ENCODE measurements around the gene CADM1. TPM values are rescaled to one million over a fixed set of nuclear protein-coding genes. Genes with fewer than 3 reads are reported as not detected.

Gene CADM1
- polyA plus RNA-seq, 3 donors: 130 to 158 (median 149) TPM

DNA sequence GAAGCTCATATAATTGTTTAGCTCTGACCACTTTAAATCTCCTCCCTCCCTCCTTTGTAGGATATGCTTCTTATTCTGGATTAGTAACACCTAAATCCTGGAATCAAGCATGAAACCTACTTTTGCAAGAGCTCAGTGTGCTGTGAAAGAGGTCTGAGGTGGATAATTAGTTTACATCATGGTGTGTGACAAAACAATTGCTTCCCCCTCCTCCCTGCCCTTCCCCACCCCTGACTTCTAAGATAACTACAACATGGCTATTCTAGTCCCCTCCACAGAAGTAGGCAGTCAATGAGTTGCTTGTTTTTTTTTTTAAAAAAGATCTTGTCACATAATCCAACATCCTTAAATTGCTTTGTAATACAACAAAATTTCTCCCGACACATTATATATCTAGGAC is 314.0 kb downstream of the CADM1 start:
- DNase-seq (ENCODE audit: extremely low read depth in 1 of 11, low read depth in 9 of 11, low spot score in 4 of 11): no peak

DNA sequence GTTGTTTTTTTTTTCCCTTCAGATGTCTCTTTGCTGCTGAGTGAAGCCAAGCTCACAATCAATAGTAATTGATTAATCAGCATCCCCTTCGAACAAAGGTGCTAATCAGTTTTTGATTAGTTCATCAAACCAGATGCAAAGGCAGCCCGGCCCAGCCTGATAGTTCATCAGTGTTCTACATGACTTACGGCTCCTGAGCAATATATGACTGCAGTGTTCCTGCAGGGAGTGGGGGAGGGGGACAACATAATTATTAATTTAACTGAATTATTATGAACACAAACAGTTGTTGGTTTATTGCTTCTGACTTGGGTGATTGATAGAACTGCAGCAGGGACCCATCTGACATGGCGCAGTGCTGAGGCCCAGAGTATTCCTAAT is 315.3 kb downstream of the CADM1 start:
- no peak for DNase-seq (ENCODE audit: extremely low read depth in 1 of 11, low read depth in 9 of 11, low spot score in 4 of 11)

DNA sequence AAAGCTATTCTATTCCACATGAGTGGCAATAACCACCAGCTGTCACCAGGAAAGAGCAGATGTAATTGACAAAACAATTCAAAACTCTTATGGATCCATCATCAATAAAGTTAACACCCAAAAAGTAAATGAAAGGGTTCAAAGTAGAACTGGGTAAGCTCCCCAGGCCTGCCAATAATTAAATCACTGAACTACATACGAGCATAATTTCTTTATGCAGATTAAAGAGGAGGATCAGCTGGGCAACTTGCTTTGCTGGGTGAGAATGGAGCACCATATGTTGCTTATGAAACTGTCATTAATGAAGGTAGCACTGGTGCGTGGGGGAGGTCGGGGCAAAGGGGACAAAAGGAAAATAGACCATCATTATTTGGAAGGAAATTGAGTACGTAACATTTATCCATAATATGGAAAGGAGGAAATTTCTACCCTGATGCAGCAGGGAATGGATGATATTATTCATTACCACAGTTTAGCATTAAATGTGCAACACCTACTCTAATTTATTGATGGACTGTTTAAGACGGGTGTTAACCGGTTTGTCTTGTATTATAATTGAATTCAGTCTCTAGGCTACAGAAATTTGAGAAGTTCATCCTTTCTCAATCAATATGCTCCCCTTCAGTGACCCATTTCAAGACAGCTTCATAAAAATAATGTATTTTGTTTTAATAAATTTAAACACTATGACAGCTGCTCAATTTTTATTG is 315.9 kb downstream of the CADM1 start:
- DNase-seq (ENCODE audit: extremely low read depth in 1 of 11, low read depth in 9 of 11, low spot score in 4 of 11): no peak

DNA sequence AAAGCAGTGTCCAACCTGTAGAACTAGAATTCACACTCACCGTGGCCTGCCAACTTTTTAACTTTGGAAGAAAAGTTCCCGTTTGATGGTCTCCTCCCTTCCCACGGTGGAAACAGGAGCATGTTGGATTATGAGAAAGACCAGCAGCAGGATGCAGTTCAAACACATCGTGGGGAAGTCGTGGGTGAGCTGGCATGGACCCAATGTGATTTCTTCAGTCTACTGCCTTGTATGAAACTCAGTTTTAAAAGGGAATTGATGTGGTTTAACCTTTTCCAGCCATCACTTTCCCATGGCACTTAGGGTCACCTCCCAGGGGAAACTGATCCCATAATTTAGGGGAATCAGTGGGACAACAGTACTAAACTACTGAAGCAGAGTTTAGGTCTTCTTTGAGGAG is 318.3 kb downstream of the CADM1 start:
- no peak for DNase-seq (ENCODE audit: extremely low read depth in 1 of 11, low read depth in 9 of 11, low spot score in 4 of 11)

DNA sequence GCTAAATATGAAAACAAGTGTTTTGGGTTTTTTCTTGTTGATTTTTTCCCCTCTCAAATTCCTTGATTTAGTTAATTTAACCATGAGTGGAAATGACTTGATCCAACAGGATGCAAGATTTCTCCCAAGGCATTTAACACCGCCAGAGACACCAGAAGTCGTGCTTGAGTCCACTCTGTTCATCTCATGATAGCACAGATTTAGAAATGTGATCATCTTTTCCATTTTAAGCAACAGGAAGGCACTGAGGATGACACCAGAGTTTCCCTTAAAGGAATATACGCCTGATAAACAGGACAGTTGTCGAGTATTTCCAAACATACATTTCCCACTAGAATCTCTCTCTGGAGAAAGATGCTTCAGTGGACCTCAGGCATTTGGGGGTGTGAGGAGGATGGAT is 318.7 kb downstream of the CADM1 start:
- DNase-seq (ENCODE audit: extremely low read depth in 1 of 11, low read depth in 9 of 11, low spot score in 4 of 11): no peak

DNA sequence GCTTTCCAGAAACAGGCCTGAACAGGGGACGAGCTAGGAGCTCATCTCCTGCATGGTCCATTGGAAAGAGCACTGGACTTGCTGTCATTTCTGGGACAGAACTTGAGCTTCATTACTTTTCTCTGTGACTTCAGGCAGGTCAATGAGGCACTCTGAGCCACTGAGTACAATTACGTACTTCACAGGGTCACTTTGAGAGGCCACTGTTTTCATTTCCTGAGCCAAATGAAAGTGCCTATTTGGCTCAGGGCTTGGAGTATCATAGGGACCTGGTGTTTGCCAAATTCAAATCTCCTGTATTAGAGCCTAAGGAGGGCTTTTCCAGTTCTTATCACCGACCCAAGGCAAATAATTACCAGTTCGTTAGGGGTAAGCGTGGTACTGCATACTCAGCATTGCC is 319.3 kb downstream of the CADM1 start:
- DNase-seq (ENCODE audit: extremely low read depth in 1 of 11, low read depth in 9 of 11, low spot score in 4 of 11): no peak

DNA sequence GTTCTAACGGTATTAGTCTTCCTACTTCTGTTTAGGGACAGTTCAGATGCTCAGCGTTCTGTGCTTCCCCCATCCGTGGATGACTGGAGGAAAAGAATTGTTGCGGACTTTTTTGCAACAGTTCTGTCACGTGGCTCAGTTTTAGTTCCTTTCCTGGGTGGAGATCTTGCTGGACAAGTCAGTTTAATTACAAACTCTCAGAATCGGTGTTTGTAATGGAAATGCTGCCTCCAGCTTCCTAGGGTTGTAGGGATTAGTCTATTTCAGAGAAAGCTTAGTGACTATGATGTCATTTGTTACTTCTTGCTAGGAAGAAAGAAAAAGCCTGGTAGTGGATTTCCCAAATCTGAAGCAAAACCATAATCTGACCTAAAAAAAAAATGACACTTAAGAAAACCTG is 320.4 kb downstream of the CADM1 start:
- no peak for DNase-seq (ENCODE audit: extremely low read depth in 1 of 11, low read depth in 9 of 11, low spot score in 4 of 11)

DNA sequence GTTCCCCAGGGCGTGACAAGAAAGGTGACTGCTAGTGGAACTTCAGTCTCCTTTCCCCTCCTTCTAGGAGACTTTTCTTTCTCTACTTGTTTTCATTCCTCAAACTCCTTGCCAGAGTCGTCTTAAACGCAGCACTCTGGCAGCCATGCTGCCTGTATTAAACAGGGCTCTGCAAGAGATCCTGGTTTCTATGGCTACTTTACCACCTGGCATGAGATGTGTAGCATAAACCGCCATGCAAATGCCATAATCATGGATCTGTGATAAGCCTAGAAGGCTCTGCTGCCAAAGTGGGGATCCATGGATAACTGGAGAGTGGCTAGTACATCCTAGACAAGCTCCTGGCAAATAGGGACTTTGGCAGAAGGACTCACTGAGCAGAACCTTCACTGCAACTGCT is 321.1 kb downstream of the CADM1 start:
- no peak for DNase-seq (ENCODE audit: extremely low read depth in 1 of 11, low read depth in 9 of 11, low spot score in 4 of 11)

DNA sequence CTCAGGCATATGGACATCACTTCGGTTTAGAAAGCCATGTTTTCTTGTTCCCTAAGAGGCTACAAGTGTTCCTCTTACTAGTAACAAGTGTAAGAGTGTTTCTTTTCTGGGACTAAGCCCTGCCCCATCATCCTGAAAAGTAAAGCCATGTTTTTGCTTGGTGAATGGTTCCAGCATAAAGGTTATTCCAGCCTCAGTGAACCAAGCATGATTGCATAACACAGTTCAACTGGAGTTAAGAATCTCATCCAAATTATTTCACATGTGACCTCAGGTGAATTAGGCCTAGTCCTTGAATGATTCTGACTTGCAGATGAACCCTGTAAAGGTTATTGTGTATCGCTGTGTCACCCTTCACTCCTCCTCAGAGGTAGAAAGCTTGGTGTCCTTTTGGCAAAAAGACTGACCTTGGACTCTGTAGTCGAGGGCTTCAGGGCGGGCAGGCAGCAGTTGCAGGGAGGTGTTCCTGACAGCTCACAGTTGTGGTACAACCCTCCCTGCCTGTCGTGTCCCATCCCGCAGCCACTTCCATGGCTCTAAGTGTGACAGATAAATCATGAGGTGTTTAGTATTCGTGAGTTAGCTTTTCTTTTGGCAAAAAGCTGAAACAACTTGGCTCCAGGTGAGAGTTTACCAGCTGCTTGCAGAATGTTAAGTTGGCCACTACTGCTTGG is 321.8 kb downstream of the CADM1 start:
- no peak for DNase-seq (ENCODE audit: extremely low read depth in 1 of 11, low read depth in 9 of 11, low spot score in 4 of 11)

DNA sequence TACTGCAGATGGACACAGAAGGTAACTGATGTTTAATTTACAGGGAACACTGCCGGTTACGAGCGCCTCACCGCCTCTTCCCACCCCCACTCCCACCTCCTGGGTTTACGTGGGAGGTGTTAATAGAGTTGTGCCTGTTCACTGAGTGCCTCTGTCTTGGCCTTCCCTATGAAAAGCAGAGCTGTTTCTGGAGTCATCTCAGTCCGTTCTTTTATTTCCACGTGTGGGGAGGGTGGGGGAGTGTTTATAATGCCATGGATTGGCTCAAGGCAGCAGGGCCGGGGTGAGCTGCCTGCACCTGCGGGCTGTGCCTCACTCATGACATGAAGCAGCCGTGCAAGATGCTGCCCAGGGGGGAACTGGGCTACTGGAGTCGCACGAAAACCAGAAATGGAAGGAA is 322.7 kb downstream of the CADM1 start:
- peak in 6 of 11 donors; percentile 50 to 79 (median 63) for DNase-seq (ENCODE audit: extremely low read depth in 1 of 11, low read depth in 9 of 11, low spot score in 4 of 11)

DNA sequence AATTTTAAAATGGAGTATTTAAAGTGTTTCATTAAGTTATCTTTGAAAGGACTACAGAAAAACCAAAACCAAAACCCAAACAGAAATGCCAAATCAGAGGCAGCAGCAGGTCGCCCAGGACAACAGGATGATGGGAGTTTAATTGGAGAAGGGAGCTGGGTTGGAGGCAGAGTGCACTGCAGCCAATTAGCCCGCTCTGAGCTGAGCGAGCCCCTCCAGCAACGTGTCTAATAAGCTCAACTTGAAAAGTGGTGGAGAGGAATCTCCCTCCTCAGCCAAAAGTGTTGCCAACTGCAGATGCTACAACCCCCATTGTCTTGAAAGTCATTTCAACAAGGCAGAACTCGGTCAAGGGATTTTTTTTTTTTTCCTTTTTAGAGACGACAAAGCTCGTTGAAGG is 323.9 kb downstream of the CADM1 start:
- no peak for DNase-seq (ENCODE audit: extremely low read depth in 1 of 11, low read depth in 9 of 11, low spot score in 4 of 11)

DNA sequence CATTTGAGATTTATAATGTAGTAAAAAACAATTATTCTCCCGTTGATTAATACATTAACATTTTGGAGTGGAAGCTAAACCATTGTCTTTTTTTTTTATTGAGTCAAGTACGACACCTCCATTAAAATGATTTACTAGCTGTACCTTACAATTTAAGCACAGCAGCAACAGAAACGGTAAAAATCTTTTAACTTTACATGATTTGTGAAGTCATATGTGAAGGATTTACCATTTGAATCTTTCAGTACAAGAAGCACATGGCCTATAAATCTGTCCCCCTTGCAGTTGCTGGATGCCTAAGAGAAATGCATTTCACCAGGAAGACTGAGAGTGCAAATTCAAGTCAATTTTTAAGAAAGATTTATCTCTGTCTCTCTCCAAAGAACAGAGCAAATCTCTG is 324.6 kb downstream of the CADM1 start:
- peak in 1 of 11 donors; percentile 60 for DNase-seq (ENCODE audit: extremely low read depth in 1 of 11, low read depth in 9 of 11, low spot score in 4 of 11)

DNA sequence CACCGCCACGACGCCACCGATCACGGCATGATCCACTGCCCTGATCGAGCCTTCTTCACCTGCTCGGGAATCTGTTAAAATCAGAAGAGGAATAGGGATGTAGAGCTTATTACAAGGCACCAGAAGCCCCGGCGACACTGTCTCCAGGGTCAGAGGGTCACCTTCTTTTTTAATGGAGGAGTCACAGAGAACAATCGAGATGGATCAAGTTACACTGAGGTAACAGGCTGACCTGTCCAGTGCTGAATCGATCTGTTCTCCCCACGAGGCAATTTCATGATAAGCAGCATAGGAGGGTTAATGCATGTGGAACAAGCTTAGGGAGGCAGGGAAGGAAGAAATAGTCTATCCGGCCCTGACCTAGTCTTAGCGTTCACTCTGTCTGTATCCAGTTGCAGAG is 325.5 kb downstream of the CADM1 start:
- no peak for DNase-seq (ENCODE audit: extremely low read depth in 1 of 11, low read depth in 9 of 11, low spot score in 4 of 11)

DNA sequence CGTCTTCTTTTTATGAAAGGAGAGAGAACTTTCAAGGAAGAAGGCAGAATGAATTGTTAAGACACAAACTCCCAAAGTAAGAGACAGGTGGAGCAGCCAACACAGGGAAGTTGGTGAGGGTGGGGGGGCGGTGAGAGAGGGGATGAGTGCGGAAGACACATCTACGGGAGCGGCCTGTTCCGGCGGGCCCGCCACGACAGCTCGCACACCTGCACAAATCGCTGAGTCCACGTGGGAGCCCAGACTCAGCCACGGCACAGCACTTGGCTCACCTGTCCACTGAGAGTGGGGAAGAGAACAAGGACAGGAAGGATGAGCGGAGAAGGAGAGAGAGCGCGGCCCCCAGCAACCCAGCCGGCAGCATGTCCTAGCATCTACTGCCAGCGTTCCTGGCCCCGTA is 331.1 kb downstream of the CADM1 start:
- DNase-seq (ENCODE audit: extremely low read depth in 1 of 11, low read depth in 9 of 11, low spot score in 4 of 11): no peak

DNA sequence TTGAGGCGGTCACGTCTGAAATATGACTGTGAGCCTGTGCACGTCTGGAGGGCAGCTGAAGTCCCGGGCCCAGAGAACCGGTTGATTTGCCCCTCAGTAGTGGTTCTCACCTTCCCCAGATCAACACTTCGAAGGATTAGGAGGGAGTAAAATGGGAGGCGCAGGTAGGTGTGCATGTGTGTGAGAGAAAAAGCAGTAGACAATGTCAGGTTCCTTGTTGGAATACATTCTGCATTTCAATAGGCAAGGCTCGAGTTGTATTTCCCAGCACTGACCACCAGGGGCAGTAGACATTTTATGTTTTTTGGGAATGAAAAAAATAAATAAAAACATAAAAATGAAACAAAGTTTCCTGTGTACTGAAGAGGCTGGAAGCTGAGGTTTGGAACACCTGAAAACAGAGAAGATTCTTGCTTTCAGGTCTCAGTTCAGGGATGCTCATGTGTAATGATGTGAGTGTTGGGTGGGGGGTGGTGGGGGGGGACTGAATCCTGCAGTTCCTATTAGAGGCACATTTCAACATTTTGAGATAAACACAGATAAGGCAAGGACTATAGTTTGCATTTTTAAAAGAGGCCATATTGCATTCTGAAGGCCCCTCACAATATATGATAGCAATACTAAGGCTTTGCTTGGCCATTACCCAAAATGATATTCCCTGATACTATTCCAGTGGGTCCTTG is 333.9 kb downstream of the CADM1 start:
- no peak for DNase-seq (ENCODE audit: extremely low read depth in 1 of 11, low read depth in 9 of 11, low spot score in 4 of 11)

DNA sequence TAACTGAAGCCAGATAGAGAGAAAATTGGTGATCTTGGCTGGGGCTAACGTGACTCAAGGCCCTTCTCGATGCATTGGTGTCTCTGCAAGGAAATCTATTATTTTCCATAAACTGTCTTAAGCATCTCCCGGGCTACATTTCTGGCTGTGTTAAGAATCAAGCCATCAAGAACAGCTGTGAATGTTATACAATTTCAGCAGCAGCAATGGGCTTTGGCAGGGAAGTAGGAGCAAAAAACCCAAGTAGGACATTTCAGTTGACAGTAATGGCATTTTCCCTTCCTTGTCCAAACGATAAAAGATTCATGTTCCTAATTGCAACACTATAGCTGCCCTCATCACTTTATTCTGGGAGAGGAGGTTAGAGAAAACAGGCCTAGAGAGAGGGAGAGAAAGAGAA is 335.0 kb downstream of the CADM1 start:
- no peak for DNase-seq (ENCODE audit: extremely low read depth in 1 of 11, low read depth in 9 of 11, low spot score in 4 of 11)

DNA sequence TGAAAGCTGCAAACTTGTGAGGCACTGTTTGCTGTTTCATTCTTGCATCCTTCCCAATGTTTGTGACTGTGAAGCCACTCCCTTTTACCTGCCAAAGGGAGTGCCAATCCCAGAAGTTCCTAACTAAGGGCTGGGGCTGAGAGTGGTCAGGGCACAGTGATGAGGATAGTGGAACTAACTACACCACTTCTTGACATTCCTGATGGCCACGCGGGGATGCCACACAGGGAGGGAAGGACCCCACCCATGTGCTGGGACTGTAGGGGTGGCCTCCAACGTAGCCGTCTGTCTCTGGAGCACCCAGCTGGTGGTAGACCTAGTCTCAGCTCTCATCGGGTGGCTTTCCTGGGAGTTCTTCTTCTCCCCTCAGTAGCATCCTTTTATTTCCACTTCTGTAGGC is 335.5 kb downstream of the CADM1 start:
- no peak for DNase-seq (ENCODE audit: extremely low read depth in 1 of 11, low read depth in 9 of 11, low spot score in 4 of 11)

DNA sequence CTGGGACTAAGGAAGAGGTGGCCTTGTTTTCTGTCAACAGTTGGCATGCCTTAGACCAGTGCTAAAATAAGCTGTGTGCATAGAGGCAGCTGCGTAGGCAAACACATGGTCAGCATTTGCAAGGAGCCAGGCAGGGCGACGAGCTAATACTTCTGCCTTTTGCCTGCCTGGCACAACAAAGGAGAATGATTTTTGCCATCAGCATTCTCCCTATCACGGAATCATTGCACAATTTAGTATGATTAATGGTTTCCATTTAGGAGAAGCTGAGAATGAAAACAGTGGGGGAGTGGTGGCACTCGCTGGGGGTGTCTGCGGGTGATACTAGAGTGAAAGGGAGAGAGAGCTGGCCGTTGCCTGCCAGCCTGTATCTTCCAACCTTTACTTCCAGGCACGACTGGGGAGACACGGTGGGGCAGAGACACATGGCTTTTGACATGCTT is 336.0 kb downstream of the CADM1 start:
- no peak for DNase-seq (ENCODE audit: extremely low read depth in 1 of 11, low read depth in 9 of 11, low spot score in 4 of 11)

DNA sequence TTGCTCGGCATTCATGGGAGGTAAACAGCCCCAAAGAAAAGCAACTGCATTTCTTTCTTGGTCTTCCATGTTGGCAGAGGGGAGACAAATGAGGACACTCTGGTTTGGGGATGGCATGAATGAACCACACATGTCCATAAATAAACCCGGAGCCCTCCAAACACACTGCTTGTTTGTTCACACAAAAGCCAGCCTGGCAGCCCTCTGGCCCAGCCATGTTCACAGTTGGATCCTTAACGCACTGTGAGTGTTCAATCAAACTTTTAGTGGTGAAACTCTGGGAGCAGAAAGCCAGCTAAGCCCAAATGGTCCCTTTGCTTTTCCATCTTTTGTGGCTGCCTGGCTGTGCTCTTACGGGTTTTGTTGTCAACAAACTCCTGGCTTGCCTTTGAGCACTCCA is 336.8 kb downstream of the CADM1 start:
- DNase-seq (ENCODE audit: extremely low read depth in 1 of 11, low read depth in 9 of 11, low spot score in 4 of 11): no peak

DNA sequence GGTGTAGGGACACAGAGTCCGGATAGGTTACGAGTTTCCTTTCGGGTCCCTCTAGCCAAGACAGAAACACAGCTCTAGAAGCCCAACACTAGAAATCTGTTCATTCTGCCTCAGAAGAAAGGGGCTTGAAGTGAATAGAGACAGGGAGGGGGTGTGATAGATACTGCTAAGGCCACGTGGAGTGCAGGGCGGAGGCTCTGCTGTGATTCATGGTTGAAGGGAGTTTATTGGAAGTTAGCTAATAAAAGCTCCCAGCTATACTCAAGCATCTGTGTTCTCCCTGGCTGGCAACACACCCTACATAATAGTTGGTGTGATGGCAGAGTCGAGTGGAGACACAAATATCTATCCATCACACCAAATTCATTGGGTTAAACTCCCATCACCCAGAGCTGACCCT is 337.4 kb downstream of the CADM1 start:
- DNase-seq (ENCODE audit: extremely low read depth in 1 of 11, low read depth in 9 of 11, low spot score in 4 of 11): no peak
